Measurements from ENCODE around the gene IRGQ.

DNA sequence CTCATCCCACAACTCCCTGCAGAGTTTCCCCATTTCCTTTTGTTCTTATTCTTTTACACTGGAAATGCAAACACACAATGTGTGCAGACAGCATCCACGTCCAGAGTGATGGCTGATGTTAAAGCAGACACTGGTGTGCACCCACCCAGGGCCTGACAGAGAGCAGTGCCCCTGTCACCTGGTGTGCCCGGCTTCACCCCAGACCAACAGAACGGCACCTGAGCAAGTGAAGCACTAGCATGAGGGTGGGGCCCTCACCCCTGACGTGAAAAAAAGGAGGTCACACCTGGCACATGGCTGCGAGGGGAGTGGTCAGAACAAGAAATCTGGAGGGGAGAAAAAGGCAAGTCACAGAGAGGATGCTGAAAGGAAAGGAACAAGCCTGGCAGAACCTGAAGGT is 50.7 kb downstream of the IRGQ start:
- TF ChIP-seq YY1 (IDR thresholded peaks at IDR 0.05; ENCODE audit: insufficient read depth, insufficient read length): no peak
- no peak for TF ChIP-seq ZNF274 (IDR thresholded peaks at IDR 0.05; ENCODE audit: low read depth, low read length)
- TF ChIP-seq SUZ12 (IDR thresholded peaks at IDR 0.05; ENCODE audit: extremely low read depth, insufficient read depth, insufficient read length): no peak

Data from NT2/D1 (cell line).